Ectodermal cell (in vitro differentiated cells): ENCODE results near the gene ITM2B.

Experiments
- H3K27ac ChIP-seq: 2 replicates; pipeline ENCODE4 v1.7.0; 2013; ENCODE audit warnings: mild to moderate bottlenecking, low read depth, low read length; ENCODE audit not compliant: insufficient read depth, poor library complexity, severe bottlenecking
- H3K27me3 ChIP-seq: 2 replicates; pipeline ENCODE4 v1.7.0; 2013; ENCODE audit warnings: mild to moderate bottlenecking, low read length; ENCODE audit not compliant: insufficient read depth, control insufficient read depth, poor library complexity, severe bottlenecking
- H3K36me3 ChIP-seq: one replicate; pipeline ENCODE4 v1.7.0; 2013; ENCODE audit warnings: low read length; ENCODE audit not compliant: control insufficient read depth, insufficient read depth
- H3K4me1 ChIP-seq: one replicate; pipeline ENCODE4 v1.7.0; 2013; ENCODE audit warnings: low read length; ENCODE audit not compliant: control insufficient read depth, insufficient read depth
- H3K4me3 ChIP-seq: 2 replicates; pipeline ENCODE4 v1.7.0; 2013; ENCODE audit warnings: low read depth, low read length, control low read depth; ENCODE audit not compliant: insufficient read depth
- H3K9me3 ChIP-seq: 2 replicates; pipeline ENCODE4 v1.7.0; 2013; ENCODE audit warnings: mild to moderate bottlenecking, low read length, moderate library complexity; ENCODE audit not compliant: control insufficient read depth
- WGBS, 2 experiments: methylation state at CpG; one replicate each; pipeline ENCODE4 v1.1.7; 2013; ENCODE audit warnings: missing lambda C conversion rate in 2 of 2; 5-methylcytosine and 5-hydroxymethylcytosine counted together

Gene ITM2B

DNA sequence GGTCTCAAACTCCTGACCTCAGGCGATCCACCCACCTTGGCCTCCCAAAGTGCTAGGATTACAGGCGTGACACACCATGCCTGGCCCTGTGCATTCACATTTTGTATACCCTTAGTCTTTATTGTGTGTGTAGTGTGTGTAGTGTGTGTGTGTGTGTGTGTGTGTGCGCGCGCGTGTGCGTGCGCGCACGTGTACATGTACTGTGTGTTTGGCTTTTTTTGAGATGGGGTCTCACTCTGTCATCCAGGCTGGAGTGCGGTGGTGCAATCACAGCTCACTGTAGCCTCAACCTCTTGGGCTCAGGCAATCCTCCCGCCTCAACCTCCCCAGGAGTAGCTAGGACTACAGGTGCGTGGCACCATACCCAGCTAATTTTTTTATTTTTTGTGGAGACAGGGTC, 22.1 kb downstream of the ITM2B start:
- H3K27me3 ChIP-seq, result no peaks in the 10 kb centered on the region
- H3K36me3 ChIP-seq, result no peaks in the 10 kb centered on the region
- no peak overlapping the region for H3K27ac ChIP-seq
- no peak overlapping the region for H3K4me3 ChIP-seq
- no peaks in the 10 kb centered on the region for H3K9me3 ChIP-seq
- WGBS, 2 experiments, result 80 to 88% methylated on average over 13 of the region's 13 CpGs
- no peaks in the 10 kb centered on the region for H3K4me1 ChIP-seq

GRCh38 chr13:48255954-48256353, 22.9 kb downstream of the ITM2B start:
- 93 to 100% methylated on average over 1 of the region's 1 CpG for WGBS, 2 experiments
- Histone ChIP-seq H3K4me1 (no peaks in the 10 kb centered on the region), H3K4me3 (no peak overlapping the region), H3K36me3 (no peaks in the 10 kb centered on the region), H3K9me3 (no peaks in the 10 kb centered on the region), H3K27me3 (no peaks in the 10 kb centered on the region), H3K27ac (no peak overlapping the region)

- Histone ChIP-seq H3K4me3 (no peak overlapping the region), H3K9me3 (no peaks in the 10 kb centered on the region), H3K27ac (no peak overlapping the region), H3K36me3 (peaks cover 7% of the 10 kb centered on the region), H3K27me3 (no peaks in the 10 kb centered on the region), H3K4me1 (no peaks in the 10 kb centered on the region)
These were observed 25.0 kb downstream of the ITM2B start for GRCh38 chr13:48258002-48258401.

DNA sequence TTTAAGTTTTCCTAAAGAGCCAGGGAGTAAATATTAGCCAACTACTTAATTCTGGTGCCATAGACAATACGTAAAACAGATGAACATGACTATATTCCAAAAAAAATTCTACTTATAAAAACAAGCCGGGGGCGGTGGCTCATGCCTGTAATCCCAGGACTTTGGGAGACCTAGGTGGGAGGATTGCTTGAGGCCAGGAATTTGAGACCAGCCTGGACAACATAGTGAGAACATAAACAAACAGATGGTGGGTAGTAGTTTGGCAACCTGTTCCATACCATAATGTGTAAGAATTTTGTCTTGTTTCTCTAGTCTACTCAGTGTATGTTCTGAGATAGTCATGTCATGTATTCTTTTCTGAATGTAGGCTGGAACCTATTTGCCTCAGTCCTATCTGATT, 25.4 kb downstream of the ITM2B start:
- WGBS, 2 experiments, result 94 to 100% methylated on average over 3 of the region's 3 CpGs
- Histone ChIP-seq H3K27me3 (no peaks in the 10 kb centered on the region), H3K4me1 (no peaks in the 10 kb centered on the region), H3K36me3 (peaks cover 7% of the 10 kb centered on the region), H3K27ac (no peak overlapping the region), H3K4me3 (no peak overlapping the region), H3K9me3 (no peaks in the 10 kb centered on the region)

DNA sequence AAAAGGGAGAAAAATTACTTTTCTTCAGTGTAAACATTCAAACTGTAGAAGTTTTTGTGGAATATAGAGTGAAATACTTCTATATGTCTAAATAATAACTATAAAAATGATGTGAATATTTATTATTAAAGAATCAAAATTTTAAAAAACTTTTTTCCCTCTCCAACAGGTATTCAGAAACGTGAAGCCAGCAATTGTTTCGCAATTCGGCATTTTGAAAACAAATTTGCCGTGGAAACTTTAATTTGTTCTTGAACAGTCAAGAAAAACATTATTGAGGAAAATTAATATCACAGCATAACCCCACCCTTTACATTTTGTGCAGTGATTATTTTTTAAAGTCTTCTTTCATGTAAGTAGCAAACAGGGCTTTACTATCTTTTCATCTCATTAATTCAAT, 28.0 kb downstream of the ITM2B start:
- H3K36me3 ChIP-seq, result peaks cover 7% of the 10 kb centered on the region
- no peaks in the 10 kb centered on the region for H3K27me3 ChIP-seq
- no peaks in the 10 kb centered on the region for H3K4me1 ChIP-seq
- no peak overlapping the region for H3K4me3 ChIP-seq
- H3K27ac ChIP-seq, result no peak overlapping the region
- 95 to 97% methylated on average over 4 of the region's 4 CpGs for WGBS, 2 experiments
- no peaks in the 10 kb centered on the region for H3K9me3 ChIP-seq

DNA sequence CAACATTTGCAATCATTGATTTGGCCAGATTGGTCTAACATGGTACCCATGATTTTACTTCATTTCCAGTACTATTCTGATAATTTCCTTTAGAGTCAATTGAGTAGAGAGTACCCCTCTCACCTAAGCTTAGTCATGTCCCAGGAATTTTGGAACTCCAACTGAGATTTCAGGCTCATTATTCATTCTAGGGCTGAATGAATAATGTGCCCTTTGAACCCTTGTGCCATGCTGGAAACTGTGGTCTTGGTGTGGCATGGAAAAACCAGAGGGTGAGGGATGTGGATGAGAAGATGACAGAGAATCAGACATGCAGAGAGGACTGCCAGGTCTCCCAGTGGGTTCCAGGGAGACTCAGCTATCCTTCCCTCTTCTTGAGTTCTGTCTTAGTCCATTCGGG, 30.2 kb downstream of the ITM2B start:
- 86 to 91% methylated on average over 1 of the region's 1 CpG for WGBS, 2 experiments
- Histone ChIP-seq H3K9me3 (no peaks in the 10 kb centered on the region), H3K4me3 (no peak overlapping the region), H3K27me3 (no peaks in the 10 kb centered on the region), H3K4me1 (peaks cover 4% of the 10 kb centered on the region), H3K36me3 (peaks cover 7% of the 10 kb centered on the region), H3K27ac (no peak overlapping the region)

GRCh38 chr13:48264058-48264457, 31.1 kb downstream of the ITM2B start:
- WGBS, 2 experiments, result 96 to 97% methylated on average over 2 of the region's 2 CpGs
- H3K4me1 ChIP-seq, result peaks cover 4% of the 10 kb centered on the region
- H3K27ac ChIP-seq, result no peak overlapping the region
- no peak overlapping the region for H3K4me3 ChIP-seq
- H3K36me3 ChIP-seq, result peaks cover 7% of the 10 kb centered on the region
- no peaks in the 10 kb centered on the region for H3K9me3 ChIP-seq
- no peaks in the 10 kb centered on the region for H3K27me3 ChIP-seq

DNA sequence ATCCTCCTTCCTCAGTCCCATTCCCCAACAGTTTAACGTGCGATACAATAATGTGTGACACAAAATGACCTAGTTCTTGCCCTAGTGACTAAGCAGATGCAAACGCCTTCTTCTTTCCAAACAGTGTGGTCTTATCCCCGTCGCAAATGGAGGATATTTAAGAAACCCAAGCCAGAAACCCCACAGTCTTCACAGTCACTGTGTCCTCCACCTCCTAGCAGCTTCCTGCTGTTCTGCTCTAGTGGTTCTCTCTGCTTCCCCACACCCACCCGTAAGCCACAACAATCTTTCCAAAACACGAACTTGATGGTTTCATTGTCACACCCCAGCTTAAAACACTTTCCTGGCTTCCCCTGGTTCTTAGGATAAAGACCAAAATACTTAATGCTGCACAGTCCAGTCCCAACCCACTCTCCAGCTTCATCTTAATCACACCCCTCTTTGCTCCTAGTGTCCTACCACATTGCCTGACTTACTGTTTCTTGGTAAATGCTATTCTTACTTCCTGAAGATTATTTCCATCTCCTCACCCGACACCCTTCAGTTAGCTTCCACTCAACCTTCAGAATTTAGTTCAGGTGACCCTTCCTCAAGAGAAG, 32.3 kb downstream of the ITM2B start:
- peaks cover 7% of the 10 kb centered on the region for H3K36me3 ChIP-seq
- peaks cover 4% of the 10 kb centered on the region for H3K4me1 ChIP-seq
- no peak overlapping the region for H3K4me3 ChIP-seq
- no peaks in the 10 kb centered on the region for H3K9me3 ChIP-seq
- H3K27ac ChIP-seq, result no peak overlapping the region
- no peaks in the 10 kb centered on the region for H3K27me3 ChIP-seq
- 92% methylated on average over 8 of the region's 8 CpGs for WGBS, 2 experiments

DNA sequence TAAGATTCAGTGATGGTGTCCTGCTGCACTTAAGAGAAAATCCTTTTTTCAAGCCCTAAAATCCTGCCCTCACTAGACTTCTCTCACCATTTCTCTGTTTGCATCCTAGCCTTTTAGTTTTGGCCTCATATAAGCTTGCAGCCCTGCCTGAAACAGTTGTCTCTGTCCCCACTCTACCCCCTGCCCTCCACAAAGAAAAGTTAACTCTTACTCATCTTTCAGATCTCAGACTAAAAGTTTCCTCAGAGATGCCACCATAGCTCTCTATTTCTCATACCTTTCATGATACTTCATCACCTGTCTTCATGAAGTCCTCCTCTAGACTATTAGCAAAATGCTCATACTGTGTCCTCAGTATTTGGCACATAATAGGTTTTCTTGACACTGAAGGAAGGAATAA, 33.1 kb downstream of the ITM2B start:
- Histone ChIP-seq H3K27me3 (no peaks in the 10 kb centered on the region), H3K4me3 (no peak overlapping the region), H3K36me3 (peaks cover 7% of the 10 kb centered on the region), H3K9me3 (no peaks in the 10 kb centered on the region), H3K27ac (no peak overlapping the region), H3K4me1 (peaks cover 4% of the 10 kb centered on the region)

- Histone ChIP-seq H3K36me3 (peaks cover 7% of the 10 kb centered on the region), H3K27ac (no peak overlapping the region), H3K4me3 (no peak overlapping the region)
These were observed 34.0 kb downstream of the ITM2B start for GRCh38 chr13:48266701-48267639.

More at GRCh38 chr13:48266701-48267639, 34.0 kb downstream of the ITM2B start:
- WGBS, 2 experiments, result 90% methylated on average over 2 of the region's 2 CpGs
- H3K4me1 ChIP-seq, result peaks cover 4% of the 10 kb centered on the region
- no peaks in the 10 kb centered on the region for H3K9me3 ChIP-seq
- no peaks in the 10 kb centered on the region for H3K27me3 ChIP-seq
